ENCODE results near the gene NEK8. TPM values are rescaled to one million over a fixed set of nuclear protein-coding genes. Genes with fewer than 3 reads are reported as not detected.
"Not testable (repeated sequence)": the region's sequence is repeated elsewhere in the genome, so short reads cannot be mapped to it uniquely, and the experiment has no call there.

The NEK8 gene
- total RNA-seq, 1 donor from 2014 or later, result 4.3 TPM

DNA sequence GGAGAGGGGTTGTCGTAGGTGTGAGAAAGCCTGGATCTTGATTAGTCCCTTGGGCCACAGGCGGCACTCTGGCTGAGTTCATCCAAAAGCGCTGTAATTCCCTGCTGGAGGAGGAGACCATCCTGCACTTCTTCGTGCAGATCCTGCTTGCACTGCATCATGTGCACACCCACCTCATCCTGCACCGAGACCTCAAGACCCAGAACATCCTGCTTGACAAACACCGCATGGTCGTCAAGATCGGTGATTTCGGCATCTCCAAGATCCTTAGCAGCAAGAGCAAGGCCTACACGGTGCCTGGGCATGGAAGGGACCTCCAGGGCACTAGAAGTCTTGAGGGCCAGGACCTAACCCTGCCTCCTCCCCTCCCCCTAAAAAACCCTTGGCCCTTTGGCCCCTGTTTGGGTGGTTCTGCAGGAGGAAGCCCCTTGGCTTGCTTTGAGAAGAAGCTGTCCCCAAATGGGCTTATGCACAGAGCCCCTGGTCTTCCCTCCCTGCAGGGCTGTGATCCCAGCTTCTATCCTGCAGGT is 6.2 kb downstream of the NEK8 start:
- no peak for FAIRE-seq
- Histone ChIP-seq H3K4me2 (ENCODE audit: low read length) (no peak overlapping the region), H3K9ac (ENCODE audit: low read length) (no peak overlapping the region), H3K27me3 (ENCODE audit: insufficient read depth, low read length) (no peaks in the 10 kb centered on the region), H3K4me1 (ENCODE audit: insufficient read depth, low read length) (no peaks in the 10 kb centered on the region), H3K27ac (ENCODE audit: low read depth, low read length) (no peak overlapping the region), H2AFZ (ENCODE audit: low read depth, low read length) (no peak overlapping the region), H3K36me3 (ENCODE audit: insufficient read depth, low read length) (no peaks in the 10 kb centered on the region), H3K79me2 (ENCODE audit: insufficient read depth, low read length) (no peaks in the 10 kb centered on the region), H4K20me1 (ENCODE audit: insufficient read depth, low read length) (no peaks in the 10 kb centered on the region), H3K4me3 (ENCODE audit: insufficient read depth, low read depth, low read length) (no peak overlapping the region), H3K9me3 (ENCODE audit: insufficient read depth, low read depth, low read length) (no peaks in the 10 kb centered on the region)
- H3K4me1 Mint-ChIP-seq (ENCODE audit: low read depth, unreplicated experiment), result no peaks in the 10 kb centered on the region
- H3K27ac Mint-ChIP-seq (ENCODE audit: unreplicated experiment), result no peak overlapping the region
- H3K36me3 Mint-ChIP-seq (ENCODE audit: low read depth, unreplicated experiment), result peaks cover 15% of the 10 kb centered on the region
- TF ChIP-seq EZH2 (IDR thresholded peaks at IDR 0.05; ENCODE audit: insufficient read depth, low read length), result no peak
- TF ChIP-seq, protein P1, sequence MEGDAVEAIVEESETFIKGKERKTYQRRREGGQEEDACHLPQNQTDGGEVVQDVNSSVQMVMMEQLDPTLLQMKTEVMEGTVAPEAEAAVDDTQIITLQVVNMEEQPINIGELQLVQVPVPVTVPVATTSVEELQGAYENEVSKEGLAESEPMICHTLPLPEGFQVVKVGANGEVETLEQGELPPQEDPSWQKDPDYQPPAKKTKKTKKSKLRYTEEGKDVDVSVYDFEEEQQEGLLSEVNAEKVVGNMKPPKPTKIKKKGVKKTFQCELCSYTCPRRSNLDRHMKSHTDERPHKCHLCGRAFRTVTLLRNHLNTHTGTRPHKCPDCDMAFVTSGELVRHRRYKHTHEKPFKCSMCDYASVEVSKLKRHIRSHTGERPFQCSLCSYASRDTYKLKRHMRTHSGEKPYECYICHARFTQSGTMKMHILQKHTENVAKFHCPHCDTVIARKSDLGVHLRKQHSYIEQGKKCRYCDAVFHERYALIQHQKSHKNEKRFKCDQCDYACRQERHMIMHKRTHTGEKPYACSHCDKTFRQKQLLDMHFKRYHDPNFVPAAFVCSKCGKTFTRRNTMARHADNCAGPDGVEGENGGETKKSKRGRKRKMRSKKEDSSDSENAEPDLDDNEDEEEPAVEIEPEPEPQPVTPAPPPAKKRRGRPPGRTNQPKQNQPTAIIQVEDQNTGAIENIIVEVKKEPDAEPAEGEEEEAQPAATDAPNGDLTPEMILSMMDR (IDR thresholded peaks at IDR 0.05; ENCODE audit: insufficient read depth, low read depth, low read length), result no peak
- H3K27me3 Mint-ChIP-seq (ENCODE audit: low read depth, unreplicated experiment), result no peaks in the 10 kb centered on the region
- H3K4me3 Mint-ChIP-seq (ENCODE audit: unreplicated experiment), result no peak overlapping the region
- DNase-seq (ENCODE audit: low read depth), result no peak
- H3K9me3 Mint-ChIP-seq (ENCODE audit: unreplicated experiment), result peaks cover 8% of the 10 kb centered on the region

DNA sequence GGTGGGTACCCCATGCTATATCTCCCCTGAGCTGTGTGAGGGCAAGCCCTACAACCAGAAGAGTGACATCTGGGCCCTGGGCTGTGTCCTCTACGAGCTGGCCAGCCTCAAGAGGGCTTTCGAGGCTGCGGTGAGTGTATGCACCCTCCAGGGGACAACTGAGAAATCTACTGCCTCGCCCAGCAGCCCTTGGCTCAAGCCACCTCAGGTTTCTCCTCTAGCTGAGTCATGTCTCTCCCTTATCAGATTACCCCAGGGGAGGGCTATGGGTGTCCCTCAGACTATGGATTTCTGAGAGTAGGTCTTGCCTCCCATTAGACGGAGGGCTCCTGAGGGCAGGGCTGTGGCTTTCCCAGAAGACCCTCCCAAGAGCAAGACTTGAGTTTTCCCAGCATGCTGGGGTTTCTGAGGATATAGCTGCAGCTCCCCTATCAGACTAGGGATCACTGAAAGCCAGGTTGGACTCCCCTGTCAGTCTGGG is 6.7 kb downstream of the NEK8 start:
- no peak overlapping the region for H3K4me3 Mint-ChIP-seq (ENCODE audit: unreplicated experiment)

DNA sequence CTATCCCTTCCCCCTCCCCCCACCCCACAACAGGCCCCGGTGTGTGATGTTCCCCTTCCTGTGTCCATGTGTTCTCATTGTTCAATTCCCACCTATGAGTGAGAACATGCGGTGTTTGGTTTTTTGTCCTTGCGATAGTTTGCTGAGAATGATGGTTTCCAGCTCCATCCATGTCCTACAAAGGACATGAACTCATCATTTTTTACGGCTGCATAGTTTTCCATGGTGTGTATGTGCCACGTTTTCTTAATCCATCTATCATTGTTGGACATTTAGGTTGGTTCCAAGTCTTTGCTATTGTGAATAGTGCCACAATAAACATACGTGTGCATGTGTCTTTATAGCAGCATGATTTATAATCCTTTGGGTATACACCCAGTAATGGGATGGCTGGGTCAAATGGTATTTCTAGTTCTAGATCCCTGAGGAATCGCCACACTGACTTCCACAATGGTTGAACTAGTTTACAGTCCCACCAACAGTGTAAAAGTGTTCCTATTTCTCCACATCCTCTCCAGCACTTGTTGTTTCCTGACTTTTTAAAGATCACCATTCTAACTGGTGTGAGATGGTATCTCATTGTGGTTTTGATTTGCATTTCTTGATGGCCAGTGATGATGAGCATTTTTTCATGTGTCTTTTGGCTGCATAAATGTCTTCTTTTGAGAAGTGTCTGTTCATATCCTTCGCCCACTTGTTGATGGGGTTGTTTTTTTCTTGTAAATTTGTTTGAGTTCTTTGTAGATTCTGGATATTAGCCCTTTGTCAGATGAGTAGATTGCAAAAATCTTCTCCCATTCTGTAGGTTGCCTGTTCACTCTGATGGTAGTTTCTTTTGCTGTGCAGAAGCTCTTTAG is 7.6 kb downstream of the NEK8 start:
- not testable (repeated sequence) for H3K9ac ChIP-seq (ENCODE audit: low read length); H3K27me3 Mint-ChIP-seq (ENCODE audit: low read depth, unreplicated experiment); H3K9me3 ChIP-seq (ENCODE audit: insufficient read depth, low read depth, low read length); DNase-seq (ENCODE audit: low read depth); FAIRE-seq; H3K4me1 Mint-ChIP-seq (ENCODE audit: low read depth, unreplicated experiment); H3K4me1 ChIP-seq (ENCODE audit: insufficient read depth, low read length); H3K4me3 ChIP-seq (ENCODE audit: insufficient read depth, low read depth, low read length); H3K79me2 ChIP-seq (ENCODE audit: insufficient read depth, low read length); H3K27ac Mint-ChIP-seq (ENCODE audit: unreplicated experiment); H3K36me3 ChIP-seq (ENCODE audit: insufficient read depth, low read length); H3K27ac ChIP-seq (ENCODE audit: low read depth, low read length); H4K20me1 ChIP-seq (ENCODE audit: insufficient read depth, low read length); H2AFZ ChIP-seq (ENCODE audit: low read depth, low read length); H3K27me3 ChIP-seq (ENCODE audit: insufficient read depth, low read length); H3K4me2 ChIP-seq (ENCODE audit: low read length); H3K4me3 Mint-ChIP-seq (ENCODE audit: unreplicated experiment)
- Mint-ChIP-seq H3K36me3 (ENCODE audit: low read depth, unreplicated experiment) (peaks cover 22% of the 10 kb centered on the region), H3K9me3 (ENCODE audit: unreplicated experiment) (peaks cover 11% of the 10 kb centered on the region)

More for the DNA sequence above, 6.7 kb downstream of the NEK8 start:
- Histone ChIP-seq H3K79me2 (ENCODE audit: insufficient read depth, low read length) (no peaks in the 10 kb centered on the region), H3K4me3 (ENCODE audit: insufficient read depth, low read depth, low read length) (no peak overlapping the region), H3K36me3 (ENCODE audit: insufficient read depth, low read length) (no peaks in the 10 kb centered on the region), H3K9ac (ENCODE audit: low read length) (no peak overlapping the region), H3K27me3 (ENCODE audit: insufficient read depth, low read length) (no peaks in the 10 kb centered on the region), H3K4me1 (ENCODE audit: insufficient read depth, low read length) (no peaks in the 10 kb centered on the region), H4K20me1 (ENCODE audit: insufficient read depth, low read length) (no peaks in the 10 kb centered on the region), H3K4me2 (ENCODE audit: low read length) (no peak overlapping the region), H3K27ac (ENCODE audit: low read depth, low read length) (no peak overlapping the region), H2AFZ (ENCODE audit: low read depth, low read length) (no peak overlapping the region), H3K9me3 (ENCODE audit: insufficient read depth, low read depth, low read length) (peaks cover 1% of the 10 kb centered on the region)
- Mint-ChIP-seq H3K27ac (ENCODE audit: unreplicated experiment) (no peak overlapping the region), H3K9me3 (ENCODE audit: unreplicated experiment) (peaks cover 11% of the 10 kb centered on the region), H3K4me1 (ENCODE audit: low read depth, unreplicated experiment) (no peaks in the 10 kb centered on the region), H3K27me3 (ENCODE audit: low read depth, unreplicated experiment) (no peaks in the 10 kb centered on the region), H3K36me3 (ENCODE audit: low read depth, unreplicated experiment) (peaks cover 15% of the 10 kb centered on the region)
- no peak for DNase-seq (ENCODE audit: low read depth)
- FAIRE-seq, result no peak
- TF ChIP-seq EZH2 (IDR thresholded peaks at IDR 0.05; ENCODE audit: insufficient read depth, low read length), result no peak
- TF ChIP-seq, protein P1 (IDR thresholded peaks at IDR 0.05; ENCODE audit: insufficient read depth, low read depth, low read length), result no peak
